Left lung (tissue), 10 donors: ENCODE results near the gene PRUNE1. TPM values are rescaled to one million over a fixed set of nuclear protein-coding genes. Genes with fewer than 3 reads are reported as not detected.

ENCODE experiments used
- ATAC-seq: fragments of 200-7000 bp; cut with Tn5 transposase; one replicate; pipeline ENCODE4 v1.9.1; 2020; ENCODE audit warnings: moderate library complexity
- DNase-seq, 4 donors: peaks; one replicate each; pipeline ENCODE4 v3.0.0-alpha.2; 2013 to 2020
- H3K27ac ChIP-seq, 2 donors: fragments of 200-600 bp; sonication (generic) in 1 of 2; one replicate each; pipeline versions ENCODE4 v1.5.0 to v1.8.0; 2020 to 2021
- H3K27me3 ChIP-seq, 2 donors: fragments of 200-600 bp; sonication (generic) in 1 of 2; one replicate each; pipeline versions ENCODE4 v1.5.0 to v1.8.0; 2020 to 2021
- H3K36me3 ChIP-seq, 2 donors: fragments of 200-600 bp; sonication (generic) in 1 of 2; one replicate each; pipeline versions ENCODE4 v1.5.0 to v1.8.0; 2020 to 2021
- H3K4me1 ChIP-seq, 2 donors: fragments of 200-600 bp; one replicate each; pipeline ENCODE4 v1.8.0; 2021
- H3K4me3 ChIP-seq, 2 donors: fragments of 200-600 bp; sonication (generic) in 1 of 2; one replicate each; pipeline versions ENCODE4 v1.5.0 to v1.8.0; 2020 to 2021; ENCODE audit warnings: mild to moderate bottlenecking in 1 of 2
- H3K9me3 ChIP-seq, 2 donors: fragments of 200-600 bp; sonication (generic) in 1 of 2; one replicate each; pipeline versions ENCODE4 v1.5.0 to v1.8.0; 2020 to 2021
- intact Hi-C, 2 donors: fragments of 100-400 bp; cut with DNase I; formaldehyde crosslinking; loops; one replicate each; pipeline versions ENCODE4 v1.11.2 to v1.14.2; 2022
- polyA plus RNA-seq, 6 donors: library from polyadenylated mRNA; unstranded; fragments of 120-200 nt; gene quantifications; one replicate each; pipeline ENCODE4 v1.2.1, GENCODE V29; 2013; ENCODE audit not compliant: insufficient read length in 6 of 6
- total RNA-seq, 2 donors: library from RNA; stranded (reverse); fragmentation: NEBNext Ultra II Directional; extraction: Animal tissue kit (Norgen Biotek cat#: 25700); gene quantifications; one replicate each; pipeline ENCODE4 v1.2.1, GENCODE V29; 2021
- TF ChIP-seq, protein P1 (sequence below), 2 donors: fragments of 200-600 bp; sonication (generic) in 1 of 2; IDR thresholded peaks; one replicate each; pipeline versions ENCODE4 v1.5.0 to v1.8.0; 2021; ENCODE audit warnings: antibody characterized with exemption in 2 of 2
- donor health status: DM: no; HTN: yes; CAD: no.
- donor health status: DM: no; HTN: no; CAD: no.

PRUNE1 gene
- total and polyA plus RNA-seq, 8 donors = 15.1 to 42.7 (median 38.6) TPM

DNA sequence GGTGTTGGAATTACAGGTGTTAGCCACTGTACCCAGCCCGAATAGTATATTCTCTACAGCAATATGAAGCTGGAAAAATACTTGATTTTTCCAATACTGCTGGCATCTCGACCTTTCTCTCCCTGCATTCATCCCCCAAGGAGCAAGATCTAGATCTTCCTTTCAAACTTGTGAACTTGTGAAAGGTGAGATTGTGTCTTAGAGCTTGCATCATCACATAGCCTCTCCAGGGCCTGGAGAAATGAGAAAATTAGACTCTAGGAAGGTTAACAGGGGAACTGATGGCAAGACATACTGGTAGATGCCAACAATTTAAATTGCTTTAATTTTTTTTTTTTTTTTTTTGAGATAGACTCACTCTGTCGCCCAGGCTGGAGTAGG, 2.1 kb downstream of the PRUNE1 start:
- TF ChIP-seq, protein P1, sequence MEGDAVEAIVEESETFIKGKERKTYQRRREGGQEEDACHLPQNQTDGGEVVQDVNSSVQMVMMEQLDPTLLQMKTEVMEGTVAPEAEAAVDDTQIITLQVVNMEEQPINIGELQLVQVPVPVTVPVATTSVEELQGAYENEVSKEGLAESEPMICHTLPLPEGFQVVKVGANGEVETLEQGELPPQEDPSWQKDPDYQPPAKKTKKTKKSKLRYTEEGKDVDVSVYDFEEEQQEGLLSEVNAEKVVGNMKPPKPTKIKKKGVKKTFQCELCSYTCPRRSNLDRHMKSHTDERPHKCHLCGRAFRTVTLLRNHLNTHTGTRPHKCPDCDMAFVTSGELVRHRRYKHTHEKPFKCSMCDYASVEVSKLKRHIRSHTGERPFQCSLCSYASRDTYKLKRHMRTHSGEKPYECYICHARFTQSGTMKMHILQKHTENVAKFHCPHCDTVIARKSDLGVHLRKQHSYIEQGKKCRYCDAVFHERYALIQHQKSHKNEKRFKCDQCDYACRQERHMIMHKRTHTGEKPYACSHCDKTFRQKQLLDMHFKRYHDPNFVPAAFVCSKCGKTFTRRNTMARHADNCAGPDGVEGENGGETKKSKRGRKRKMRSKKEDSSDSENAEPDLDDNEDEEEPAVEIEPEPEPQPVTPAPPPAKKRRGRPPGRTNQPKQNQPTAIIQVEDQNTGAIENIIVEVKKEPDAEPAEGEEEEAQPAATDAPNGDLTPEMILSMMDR (IDR thresholded peaks at IDR 0.05) = no peak
- Histone ChIP-seq H3K27ac (no peak overlapping the region), H3K27me3 (no peaks in the 10 kb centered on the region), H3K9me3 (no peaks in the 10 kb centered on the region), H3K36me3 (no peaks in the 10 kb centered on the region), H3K4me3 (no peak overlapping the region), H3K4me1 (peaks cover 31 to 62% of the 10 kb centered on the region in 2 donors)
- ATAC-seq = no peak
- no peak for DNase-seq
- intact Hi-C loops = no loop called here

DNA sequence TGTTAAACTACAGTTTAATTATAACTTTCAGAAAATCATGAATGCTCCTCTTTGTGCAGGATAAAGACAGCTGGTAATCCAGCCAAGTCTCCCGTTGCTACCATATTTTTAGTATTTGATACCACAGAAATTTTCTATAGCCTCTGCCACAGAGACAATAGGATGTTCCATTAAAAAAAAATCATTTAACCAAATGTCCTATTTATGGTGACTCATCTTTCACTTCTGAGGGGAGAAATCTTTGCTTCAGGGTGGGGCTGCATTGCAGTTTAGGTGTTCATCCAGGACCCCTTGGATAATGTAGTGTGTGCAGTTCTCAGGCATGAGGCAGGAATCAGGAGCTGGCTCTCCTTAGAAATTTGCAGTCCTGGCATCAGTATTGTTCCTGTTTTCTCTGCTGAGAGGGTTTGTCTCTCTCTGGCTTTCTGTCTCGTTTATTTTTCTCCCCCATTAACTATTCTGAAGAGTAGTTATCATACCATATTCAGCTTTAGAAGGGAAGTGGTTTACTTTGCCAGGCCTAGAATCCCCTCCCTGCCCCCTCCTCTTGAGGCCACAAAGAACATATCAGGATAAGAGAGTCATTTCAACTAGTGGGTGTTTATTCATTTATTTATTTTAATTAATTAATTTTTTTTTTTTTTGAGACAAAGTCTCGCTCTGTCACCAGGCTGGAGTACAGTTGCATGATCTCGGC, 3.1 kb downstream of the PRUNE1 start:
- H3K4me1 ChIP-seq = peaks cover 31 to 53% of the 10 kb centered on the region in 2 donors
- DNase-seq (no peak), ATAC-seq (no peak)
- no peaks in the 10 kb centered on the region for H3K27me3 ChIP-seq
- no peak overlapping the region for H3K4me3 ChIP-seq
- intact Hi-C loops = no loop called here
- no peaks in the 10 kb centered on the region for H3K9me3 ChIP-seq
- H3K27ac ChIP-seq = peak overlapping the region; percentile 1 to 13
- TF ChIP-seq, protein P1 (IDR thresholded peaks at IDR 0.05) = no peak
- H3K36me3 ChIP-seq = no peaks in the 10 kb centered on the region

DNA sequence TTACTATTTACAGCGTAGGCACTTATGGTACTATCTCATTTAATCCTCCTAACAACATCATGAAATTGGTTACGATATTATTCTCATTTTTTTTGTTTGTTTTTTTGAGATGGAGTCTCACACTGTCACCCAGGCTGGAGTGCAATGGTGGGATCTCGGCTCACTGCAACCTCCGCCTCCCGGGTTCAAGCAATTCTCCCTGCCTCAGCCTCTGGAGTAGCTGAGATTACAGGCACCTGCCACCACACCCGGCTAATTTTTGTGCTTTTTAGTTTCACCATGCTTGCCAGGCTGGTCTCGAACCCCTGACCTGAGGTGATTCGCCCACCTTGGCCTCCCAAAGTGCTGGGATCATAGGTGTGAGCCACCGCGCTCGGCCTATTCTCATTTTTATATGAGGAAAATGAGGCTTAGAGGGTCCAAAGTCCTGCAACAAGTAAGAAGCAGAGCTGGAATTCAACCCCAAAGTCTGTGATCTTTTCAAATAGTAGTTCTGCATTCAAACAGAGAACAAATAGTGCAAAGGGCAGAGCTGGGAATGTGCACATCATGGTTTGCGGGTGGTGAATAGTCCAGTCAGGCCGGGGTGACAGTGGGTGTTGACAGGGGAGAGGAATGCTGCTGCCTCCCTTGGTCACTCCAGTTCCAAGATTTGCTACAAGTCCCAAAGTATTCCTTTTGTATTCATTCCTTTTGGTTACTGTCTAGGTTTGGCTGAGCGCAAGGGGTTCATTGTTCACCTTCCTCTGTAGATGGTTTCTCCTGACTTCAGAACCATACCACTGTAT, 4.6 kb downstream of the PRUNE1 start:
- ATAC-seq (peak; percentile 6), DNase-seq (no peak)
- TF ChIP-seq, protein P1 (IDR thresholded peaks at IDR 0.05) = no peak
- Histone ChIP-seq H3K4me3 (no peak overlapping the region), H3K9me3 (no peaks in the 10 kb centered on the region), H3K4me1 (peaks cover 20 to 41% of the 10 kb centered on the region in 2 donors), H3K27me3 (no peaks in the 10 kb centered on the region), H3K36me3 (peaks cover 0 to 1% of the 10 kb centered on the region in 2 donors), H3K27ac (peak overlapping the region; percentile 17 to 39)
- intact Hi-C loops = no loop called here

DNA sequence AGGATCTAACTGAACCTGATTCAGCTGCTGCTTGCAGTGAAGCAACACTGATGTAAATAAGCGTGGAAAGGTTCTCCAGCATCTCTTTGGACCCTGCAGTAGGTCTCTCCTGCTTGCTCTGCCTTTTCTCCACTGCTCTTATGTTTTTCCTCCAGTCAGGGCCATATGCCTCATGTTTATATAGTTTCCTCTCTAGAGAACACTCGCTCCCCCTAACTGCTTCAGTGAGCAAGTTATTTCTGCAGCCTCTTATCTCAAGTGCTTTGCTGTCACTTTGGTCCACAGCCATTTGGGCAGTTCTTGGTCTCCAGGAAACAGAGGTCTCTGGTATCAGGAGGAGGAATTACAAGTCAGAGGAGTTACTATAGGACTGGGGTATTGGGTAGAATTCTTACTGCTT, 5.3 kb downstream of the PRUNE1 start:
- peak in 2 of 4 donors; percentile 68 to 91 for DNase-seq
- peaks cover 20 to 38% of the 10 kb centered on the region in 2 donors for H3K4me1 ChIP-seq
- intact Hi-C loops = no loop called here
- H3K9me3 ChIP-seq = no peaks in the 10 kb centered on the region
- H3K36me3 ChIP-seq = peaks cover 0 to 8% of the 10 kb centered on the region in 2 donors
- peak overlapping the region; percentile 17 to 39 for H3K27ac ChIP-seq
- no peak overlapping the region for H3K4me3 ChIP-seq
- TF ChIP-seq, protein P1 (IDR thresholded peaks at IDR 0.05) = no peak
- peak; percentile 79 for ATAC-seq
- H3K27me3 ChIP-seq = no peaks in the 10 kb centered on the region

DNA sequence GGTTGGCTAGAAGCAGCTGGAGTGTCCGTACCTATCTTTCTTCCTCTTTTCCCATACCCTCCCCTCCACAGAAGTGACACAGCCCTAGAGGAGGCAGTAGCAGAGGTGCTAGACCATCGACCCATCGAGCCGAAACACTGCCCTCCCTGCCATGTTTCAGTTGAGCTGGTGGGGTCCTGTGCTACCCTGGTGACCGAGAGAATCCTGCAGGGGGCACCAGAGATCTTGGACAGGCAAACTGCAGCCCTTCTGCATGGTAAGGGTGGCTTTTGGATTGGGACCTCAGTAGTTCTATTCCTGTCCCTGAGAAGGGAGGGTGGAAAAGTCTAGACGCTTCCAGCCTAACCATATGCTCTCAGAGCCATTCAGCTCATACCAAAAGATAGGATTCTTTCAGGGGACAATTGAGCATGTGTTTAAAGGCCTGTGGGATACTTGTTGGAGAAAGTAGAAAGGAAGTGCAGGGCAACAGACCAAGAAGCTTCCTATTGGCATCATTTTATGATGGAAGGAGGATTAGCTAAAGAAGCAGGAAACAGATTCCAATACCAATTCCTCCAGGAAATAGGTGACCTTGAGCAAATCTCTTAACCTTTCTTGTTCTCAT, 16.4 kb downstream of the PRUNE1 start:
- H3K27ac ChIP-seq = peak overlapping the region in 1 of 2 donors; percentile 3
- intact Hi-C loops = no loop called here

More for the DNA sequence above, 16.4 kb downstream of the PRUNE1 start:
- ATAC-seq = peak; percentile 98
- H3K27me3 ChIP-seq = no peaks in the 10 kb centered on the region
- peaks cover 2 to 6% of the 10 kb centered on the region in 2 donors for H3K4me1 ChIP-seq
- no peak overlapping the region for H3K4me3 ChIP-seq
- peaks cover 0 to 58% of the 10 kb centered on the region in 2 donors for H3K36me3 ChIP-seq
- TF ChIP-seq, protein P1 (IDR thresholded peaks at IDR 0.05) = peak; percentile 52 to 79
- no peaks in the 10 kb centered on the region for H3K9me3 ChIP-seq
- DNase-seq = peak in 2 of 4 donors; percentile 69 to 78
